ENCODE data around the gene MMP24. TPM values are rescaled to one million over a fixed set of nuclear protein-coding genes. Genes with fewer than 3 reads are reported as not detected.

The MMP24 gene
- total and polyA plus RNA-seq, 2 of the 13 experiments (the other 11 are each of a cell fraction or from before 2014, with no cell fraction given) = 0.29 to 0.35 TPM

GRCh38 chr20:35284267-35284991 is 57.9 kb downstream of the MMP24 start, which contains the start of gene EIF6 (continued):
- TF ChIP-seq GMEB2 (CRISPR knock-in tag; IDR thresholded peaks at IDR 0.05; ENCODE audit: low read depth) (peak; percentile 55; the same call in 1 of the 2 replicates), PRMT3 (CRISPR knock-in tag; IDR thresholded peaks at IDR 0.05; ENCODE audit: borderline replicate concordance, low read depth) (0 out of 2 replicates have a peak, but pooled peaks have one; percentile 87), ZNF513 (CRISPR knock-in tag; conservative IDR thresholded peaks at IDR 0.05) (no peak), ETV6 (CRISPR knock-in tag; conservative IDR thresholded peaks at IDR 0.05) (peak; percentile 80), E2F2 (CRISPR knock-in tag; IDR thresholded peaks at IDR 0.05; ENCODE audit: borderline replicate concordance) (0 out of 2 replicates have a peak, but pooled peaks have one; percentile 12), POLR2AphosphoS2 (IDR thresholded peaks at IDR 0.05; ENCODE audit: low read depth, low read length) (peak; percentile 78), LCORL (IDR thresholded peaks at IDR 0.05) (peak; percentile 66; the same call in 1 of the 2 replicates), LCORL (CRISPR knock-in tag; IDR thresholded peaks at IDR 0.05) (peak; percentile 84), ZNF232 (CRISPR knock-in tag; IDR thresholded peaks at IDR 0.05; ENCODE audit: borderline replicate concordance) (peak; percentile 65; the same call in 1 of the 2 replicates), NFE2 (CRISPR knock-in tag; IDR thresholded peaks at IDR 0.05) (0 out of 2 replicates have a peak, but pooled peaks have one; percentile 15), IRF1 (CRISPR knock-in tag; IDR thresholded peaks at IDR 0.05; ENCODE audit: low read depth) (0 out of 2 replicates have a peak, but pooled peaks have one; percentile 40), SNAPC2 (CRISPR knock-in tag; IDR thresholded peaks at IDR 0.05) (peak; percentile 37), AKNA (CRISPR knock-in tag; IDR thresholded peaks at IDR 0.05; ENCODE audit: borderline replicate concordance) (no peak), HOXD1 (CRISPR knock-in tag; IDR thresholded peaks at IDR 0.05) (no peak; the same call in 1 of the 2 replicates), ZNF362 (CRISPR knock-in tag; IDR thresholded peaks at IDR 0.05; ENCODE audit: borderline replicate concordance) (peak; percentile 39), ZNF543 (CRISPR knock-in tag; IDR thresholded peaks at IDR 0.05) (peak; percentile 91)

Data from HepG2 (cell line).